IPS-18c (cell line): ENCODE results near the gene ACTRT2.

ENCODE experiments used
- H3K4me3 ChIP-seq: 2 replicates; pipeline ENCODE4 v1.7.0; 2013; ENCODE audit warnings: low read depth, mild to moderate bottlenecking, low read length, moderate library complexity; ENCODE audit not compliant: insufficient read depth
- H3K9me3 ChIP-seq: one replicate; pipeline ENCODE4 v1.6.1; 2013; ENCODE audit warnings: mild to moderate bottlenecking, low read length, moderate library complexity; ENCODE audit not compliant: control insufficient read depth, insufficient read depth

The ACTRT2 gene

DNA sequence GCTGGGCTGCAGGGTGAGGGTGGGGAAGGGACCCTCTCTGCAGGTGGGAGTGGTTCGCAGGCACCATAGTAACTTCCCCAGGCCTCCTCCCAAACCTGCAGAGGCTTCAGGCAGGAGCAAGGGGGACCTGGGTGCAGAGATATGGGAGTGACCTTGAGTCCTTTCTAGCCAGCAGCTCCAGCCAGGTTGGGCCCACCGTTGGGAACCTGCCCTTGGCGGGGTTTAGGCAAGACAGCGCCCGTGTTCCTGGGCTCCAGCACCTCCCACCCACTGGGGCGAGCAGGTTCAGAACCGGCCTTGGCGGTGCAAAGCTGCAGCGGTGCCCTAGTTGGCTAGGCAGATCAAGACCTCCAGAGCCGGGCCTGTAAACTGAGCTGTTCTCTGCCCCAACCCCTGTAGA, 45.6 kb downstream of the ACTRT2 start:
- peaks cover 3% of the 10 kb centered on the region for H3K9me3 ChIP-seq
- H3K4me3 ChIP-seq = no peak overlapping the region; the same call in 1 of the 2 replicates

DNA sequence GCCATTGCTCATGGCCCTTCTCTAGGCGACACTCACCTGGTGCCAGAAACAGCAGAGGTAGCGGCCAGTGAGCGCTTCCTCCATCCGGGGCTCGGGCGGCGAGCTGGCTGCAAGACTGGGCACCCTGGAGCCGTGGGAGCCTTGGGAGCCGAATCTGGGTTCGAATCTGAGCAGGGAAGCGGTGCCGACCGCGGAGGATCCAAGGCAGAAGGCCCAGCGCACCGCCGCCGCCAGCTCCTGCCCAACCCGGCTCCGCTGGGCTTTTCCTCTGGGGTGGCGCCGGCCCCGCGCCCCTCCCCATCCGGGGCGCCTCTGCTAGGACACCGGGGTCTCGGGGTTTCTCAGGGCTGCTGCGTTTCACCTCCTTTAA, 46.0 kb downstream of the ACTRT2 start:
- H3K4me3 ChIP-seq = no peak overlapping the region; the same call in 1 of the 2 replicates
- peaks cover 3% of the 10 kb centered on the region for H3K9me3 ChIP-seq

DNA sequence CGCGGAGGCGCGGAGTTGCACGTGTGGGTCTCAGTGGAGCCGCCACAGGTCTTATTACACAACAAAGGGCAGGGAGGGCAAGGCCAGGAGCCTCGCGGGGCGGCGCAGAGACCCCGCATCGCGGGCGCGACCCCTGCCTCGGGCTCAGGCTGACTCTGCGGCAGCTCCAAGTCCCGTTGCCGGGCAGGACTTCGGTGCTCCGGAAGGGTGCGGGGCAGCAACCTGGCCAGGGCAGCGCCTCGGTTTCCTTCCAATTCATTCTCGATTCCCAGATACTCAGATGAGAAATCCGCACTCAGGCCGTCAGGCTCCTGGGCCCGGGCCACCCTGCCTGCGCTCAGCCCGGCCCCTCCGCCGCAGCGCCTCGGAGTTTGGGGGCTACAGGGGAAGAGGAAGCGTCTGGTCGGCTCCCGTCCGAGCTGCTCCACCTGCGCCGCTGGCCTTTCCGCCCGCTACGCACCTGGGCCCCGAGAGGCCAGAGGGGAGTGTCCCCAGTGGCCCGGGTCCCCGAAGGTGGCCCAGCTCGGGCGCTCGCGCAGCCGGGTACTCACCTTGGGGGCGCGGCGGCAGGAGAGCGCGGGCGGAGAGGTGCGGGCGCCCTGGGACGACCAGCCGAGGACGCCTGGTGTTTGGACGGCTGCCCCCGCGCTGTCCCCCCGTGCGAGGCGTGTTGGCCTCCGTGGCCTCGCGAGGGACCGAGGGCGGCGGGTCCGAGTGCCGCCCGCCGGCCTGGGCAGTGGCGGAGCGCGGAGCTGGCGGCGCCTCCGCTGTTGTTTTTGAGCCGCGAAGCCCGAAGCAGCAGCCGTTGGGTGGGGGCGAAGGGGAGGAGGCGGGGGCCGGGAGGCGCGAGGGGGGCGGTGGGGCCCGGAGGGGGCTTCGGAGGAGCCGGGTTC, 46.6 kb downstream of the ACTRT2 start:
- peaks cover 3% of the 10 kb centered on the region for H3K9me3 ChIP-seq
- H3K4me3 ChIP-seq = peak overlapping the region; percentile 47

DNA sequence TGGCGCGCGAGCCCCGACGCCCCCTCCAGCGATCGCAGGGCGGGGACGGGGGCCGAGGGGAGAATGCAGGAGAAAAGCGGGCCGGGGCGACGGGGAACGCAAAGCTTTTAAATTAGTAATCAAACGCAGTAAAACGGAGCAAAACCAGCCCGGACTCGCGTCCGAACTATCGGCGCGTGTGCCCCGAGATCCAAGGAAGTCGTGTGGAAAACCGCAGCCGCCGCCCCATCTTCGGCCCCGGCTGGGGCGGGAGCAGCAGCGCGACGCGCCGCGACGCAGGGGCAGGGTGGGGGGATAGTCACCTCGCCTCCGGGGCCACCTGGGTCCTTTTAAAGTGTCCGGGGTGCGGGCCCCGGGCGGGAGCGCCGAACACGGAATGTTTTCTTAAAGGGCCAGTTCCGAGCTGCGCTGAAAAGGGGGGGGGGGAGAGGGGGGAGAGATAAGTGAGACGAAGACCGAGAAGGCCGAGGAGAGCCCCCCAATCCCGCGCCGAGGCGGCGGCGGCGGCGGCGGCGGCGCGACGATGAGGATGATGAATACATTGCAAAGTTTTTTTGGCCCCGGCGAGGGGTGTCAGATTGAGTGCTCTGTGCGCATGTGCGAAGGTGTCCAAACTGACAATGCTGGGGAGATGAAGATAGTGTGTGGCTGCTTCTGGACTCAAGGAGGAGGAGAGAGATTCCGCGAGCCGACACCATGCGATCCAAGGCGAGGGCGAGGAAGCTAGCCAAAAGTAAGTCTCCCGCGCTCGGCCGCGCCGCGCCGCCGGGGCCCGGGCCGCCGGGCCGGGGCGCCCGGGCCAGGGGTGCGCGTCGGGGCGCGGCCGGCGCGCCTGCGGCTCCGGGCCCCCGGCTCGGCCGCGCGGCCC, 47.5 kb downstream of the ACTRT2 start, which contains the start of gene PRDM16:
Gene PRDM16, plus strand, starts transcription at position 640 of the 868 bp plus-strand sequence. Its CDS starts 57 bp downstream, at position 697.
- H3K4me3 ChIP-seq = peak within 1 kb of the TSS; percentile 57
- peaks cover 3% of the 10 kb centered on the region for H3K9me3 ChIP-seq

DNA sequence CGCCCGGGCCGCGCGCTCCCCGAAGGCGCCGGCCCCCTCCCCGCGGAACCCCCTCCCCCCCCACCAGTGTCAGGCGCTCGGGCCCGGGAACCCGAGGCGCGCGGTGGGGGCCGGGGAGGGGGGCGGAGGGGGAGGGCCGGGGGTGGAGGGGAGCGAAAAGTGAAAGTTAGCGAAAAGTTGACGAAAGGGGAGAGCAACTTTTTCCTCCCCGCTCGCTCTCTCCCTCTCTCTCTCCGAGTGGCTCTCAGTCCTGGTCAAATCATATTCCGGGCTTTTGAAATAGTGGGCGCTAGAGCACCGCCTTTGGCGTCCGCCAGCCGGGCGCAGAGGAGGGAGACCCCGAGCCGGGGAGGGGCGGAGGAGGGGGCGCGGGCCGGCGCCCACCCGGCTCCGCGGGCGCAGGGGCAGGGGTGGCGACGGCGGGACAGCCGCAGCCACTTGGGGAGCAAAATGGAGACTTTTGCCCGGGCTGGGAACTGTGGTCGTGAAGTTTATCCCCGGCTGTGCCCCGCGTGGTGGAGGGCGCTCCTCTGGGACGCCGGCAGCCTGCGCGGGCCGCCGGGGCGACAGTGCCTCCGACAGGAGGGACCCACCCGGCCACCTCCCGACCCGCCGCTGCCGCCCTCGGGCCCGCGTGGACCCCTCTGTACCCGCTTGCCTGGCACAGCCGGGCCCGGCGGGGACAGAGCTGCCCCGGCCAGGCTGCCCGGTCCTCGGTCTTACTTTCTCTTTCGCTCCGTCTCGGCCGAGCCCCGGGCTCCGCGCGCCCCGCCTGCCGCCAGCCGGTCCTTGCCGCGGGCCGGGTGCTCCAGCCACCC, 48.4 kb downstream of the ACTRT2 start:
- Histone ChIP-seq H3K9me3 (peaks cover 3% of the 10 kb centered on the region), H3K4me3 (peak overlapping the region; percentile 57)

DNA sequence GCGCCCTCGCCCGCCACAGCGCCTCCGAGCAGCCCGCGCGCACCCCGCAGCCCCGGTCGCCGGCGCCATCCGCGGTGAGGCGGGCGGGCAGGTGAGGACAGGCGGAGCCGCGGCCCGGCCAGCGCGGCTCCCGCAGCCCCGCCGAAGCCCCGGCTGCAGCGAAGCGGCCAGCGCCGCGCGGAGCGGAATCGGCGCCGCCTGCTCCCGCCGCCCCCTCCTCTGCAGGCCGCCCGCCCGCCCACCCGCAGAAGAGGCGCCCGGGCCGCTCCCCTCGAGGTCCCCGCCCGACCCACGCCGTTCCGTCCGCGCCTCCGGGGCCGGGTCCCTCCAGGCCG, 49.0 kb downstream of the ACTRT2 start:
- peaks cover 3% of the 10 kb centered on the region for H3K9me3 ChIP-seq
- H3K4me3 ChIP-seq = peak overlapping the region; percentile 34

DNA sequence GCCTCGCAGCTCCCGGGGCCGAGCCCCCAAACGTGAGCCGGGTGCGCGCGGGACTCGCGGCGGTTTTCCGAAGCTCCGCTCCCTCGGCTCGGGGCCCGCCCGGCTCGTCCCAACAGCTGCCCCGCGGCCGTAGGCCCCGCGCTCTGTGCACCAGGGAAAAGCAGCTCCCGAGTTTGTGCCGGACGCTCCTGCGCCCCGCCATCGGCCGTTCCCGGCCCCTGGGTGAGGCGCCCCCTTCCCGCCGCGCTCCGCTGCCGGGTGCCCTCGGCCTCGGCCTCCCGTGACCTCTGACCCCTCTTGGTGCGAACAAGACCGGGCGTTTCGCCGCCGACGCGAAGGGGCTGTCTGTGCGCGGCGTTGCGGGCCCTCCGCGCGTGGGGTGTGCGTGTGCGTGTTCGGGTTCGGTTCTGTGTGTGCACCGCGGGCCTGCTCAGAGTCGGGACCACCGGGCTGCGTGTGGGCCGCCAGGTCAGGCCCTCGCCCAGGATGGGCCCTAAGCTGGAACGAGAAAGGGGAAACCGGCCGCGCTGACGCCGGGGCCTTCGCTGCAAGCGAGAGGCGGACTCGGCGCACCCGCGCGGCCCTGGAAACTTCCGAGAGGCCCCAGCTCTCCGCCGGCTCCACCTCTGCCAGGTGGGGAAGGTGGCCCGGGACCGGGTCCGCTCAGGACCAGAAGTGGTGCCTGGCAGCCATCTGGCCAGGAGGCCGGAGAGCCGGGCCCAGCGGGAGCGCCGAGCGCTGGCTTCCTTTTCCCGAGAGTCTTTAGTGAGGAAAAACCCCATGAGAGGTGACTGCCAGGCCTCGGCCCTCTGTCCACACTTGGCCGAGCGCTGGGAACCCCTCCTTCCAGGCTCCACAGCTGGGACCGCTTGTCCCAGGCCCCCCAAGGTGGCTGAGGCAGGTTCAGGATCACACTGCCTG, 49.6 kb downstream of the ACTRT2 start:
- Histone ChIP-seq H3K4me3 (peak overlapping the region; percentile 34), H3K9me3 (peaks cover 3% of the 10 kb centered on the region)

DNA sequence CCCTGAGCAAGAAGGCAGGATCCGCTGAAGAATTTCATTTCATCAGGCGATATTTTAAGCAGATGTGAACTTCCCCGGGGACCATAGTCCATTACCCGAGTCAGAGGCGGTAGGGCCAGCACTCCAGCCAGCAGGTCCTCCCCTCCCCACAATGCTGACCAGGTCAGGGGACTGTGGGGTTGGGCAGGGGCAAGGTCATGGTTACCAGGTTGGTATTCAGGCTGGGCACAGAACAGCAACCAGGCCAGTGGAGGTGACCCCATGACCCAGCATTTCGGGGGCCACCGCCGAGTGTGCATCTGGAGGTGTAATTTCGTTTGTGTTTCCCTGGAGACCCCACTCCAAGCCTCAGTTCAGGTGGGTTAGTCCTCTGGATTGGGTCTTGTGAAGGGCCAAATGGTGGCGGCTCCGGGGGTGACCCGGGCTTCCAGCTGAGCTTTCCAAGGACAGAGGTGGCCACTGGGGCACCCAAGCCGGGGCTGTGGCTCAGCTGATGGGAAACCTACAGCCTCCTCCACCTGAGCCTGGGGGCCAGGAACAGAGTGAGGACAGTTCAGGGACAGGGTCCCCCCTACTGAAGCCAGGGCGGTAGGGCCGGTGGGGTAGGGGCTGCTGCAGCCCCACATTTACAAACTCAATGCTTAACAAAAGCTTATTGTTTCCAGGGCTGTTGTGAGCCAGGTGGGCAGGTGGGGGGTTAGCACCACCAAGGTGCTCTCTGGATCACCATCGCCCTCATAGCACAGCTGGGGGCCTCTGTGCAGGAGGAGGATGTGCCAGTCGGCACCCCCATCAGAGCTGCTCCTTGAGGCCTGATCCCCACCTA, 50.5 kb downstream of the ACTRT2 start:
- Histone ChIP-seq H3K4me3 (no peak overlapping the region), H3K9me3 (no peaks in the 10 kb centered on the region)
